GM18507 (cell line): ENCODE data around the gene HDAC3.
A peak's percentile ranks its signal among the peaks of the same experiment; 100 is the strongest.
"Not testable (repeated sequence)": the region's sequence is repeated elsewhere in the genome, so short reads cannot be mapped to it uniquely, and the experiment has no call there.

Experiments used
- DNase-seq: peaks from one replicate; pipeline ENCODE4 v3.0.0; 2011; ENCODE audit warnings: low read depth; ENCODE audit not compliant: insufficient read length; ENCODE audit errors: extremely low spot score
- FAIRE-seq: peaks from 2 replicates; lab custom pipeline; 2011; peaks lifted over from hg19 to GRCh38; lab: Jason Lieb, UNC

The HDAC3 gene

GRCh38 chr5:141609921-141610320 is 26.7 kb downstream of the HDAC3 start:
- not testable (repeated sequence) for DNase-seq, FAIRE-seq

GRCh38 chr5:141609044-141609443 is 27.6 kb downstream of the HDAC3 start:
- FAIRE-seq: no peak
- no peak for DNase-seq

DNA sequence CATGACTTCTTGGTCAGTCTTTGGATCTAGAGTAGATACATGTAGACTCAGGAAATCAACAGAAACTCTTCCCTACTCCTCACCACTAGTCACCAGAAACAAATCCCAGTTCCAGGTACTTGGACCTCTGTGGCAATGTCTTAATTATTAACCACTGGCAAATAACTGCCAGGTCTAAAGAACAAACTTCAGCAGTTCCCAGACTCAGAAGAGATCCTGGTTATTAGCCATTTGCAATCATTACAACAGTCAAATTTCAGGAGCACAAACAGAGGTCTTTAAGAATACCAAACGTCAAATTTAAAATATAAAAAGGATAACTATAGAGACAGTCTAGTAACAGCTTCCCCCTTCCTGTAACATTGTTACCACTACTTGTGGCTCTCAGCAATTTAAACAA is 28.1 kb downstream of the HDAC3 start:
- no peak for DNase-seq
- FAIRE-seq: no peak

- FAIRE-seq (no peak), DNase-seq (no peak)
These were observed 28.6 kb downstream of the HDAC3 start for GRCh38 chr5:141608046-141608445.

DNA sequence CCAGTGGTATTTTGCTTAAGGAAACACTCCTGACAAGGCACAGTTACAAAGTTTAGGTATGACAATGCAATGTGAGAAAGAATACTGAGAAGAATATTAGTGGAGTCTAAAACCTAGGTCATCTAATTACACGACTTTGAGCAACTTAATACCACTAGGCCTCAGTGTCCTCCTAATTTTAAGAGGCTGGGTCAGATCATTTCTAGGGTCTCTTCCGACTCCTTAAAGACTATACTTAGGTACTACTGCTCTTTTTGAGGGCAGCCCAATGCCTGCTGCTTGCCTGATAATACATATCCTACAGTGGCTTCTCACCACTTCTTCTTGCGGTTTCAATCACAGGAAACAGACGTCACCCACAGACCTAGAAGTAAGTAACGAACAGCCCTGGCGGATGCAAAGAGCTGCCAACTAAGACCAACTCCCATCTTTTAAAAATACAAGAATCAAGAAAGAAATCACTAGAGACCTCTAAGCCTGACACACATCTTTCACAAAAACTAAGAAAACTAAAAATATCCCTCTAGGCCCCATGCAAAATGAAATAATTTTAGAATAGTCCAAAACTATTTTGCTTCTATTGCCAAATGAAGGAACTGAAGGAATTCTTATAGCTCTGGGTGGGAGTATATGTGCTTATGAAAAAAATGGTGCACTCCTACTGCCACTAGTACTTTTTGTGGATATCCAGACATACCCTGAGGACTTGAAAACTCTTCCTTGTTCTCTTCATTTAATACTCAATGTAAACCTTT is 30.9 kb downstream of the HDAC3 start:
- FAIRE-seq (peak; percentile 95), DNase-seq (peak; percentile 48)

GRCh38 chr5:141603923-141604717 is 32.5 kb downstream of the HDAC3 start:
- peak; percentile 63 for FAIRE-seq
- DNase-seq: no peak

- FAIRE-seq: no peak
- DNase-seq: no peak
These were observed 34.0 kb downstream of the HDAC3 start for GRCh38 chr5:141602606-141603005.

DNA sequence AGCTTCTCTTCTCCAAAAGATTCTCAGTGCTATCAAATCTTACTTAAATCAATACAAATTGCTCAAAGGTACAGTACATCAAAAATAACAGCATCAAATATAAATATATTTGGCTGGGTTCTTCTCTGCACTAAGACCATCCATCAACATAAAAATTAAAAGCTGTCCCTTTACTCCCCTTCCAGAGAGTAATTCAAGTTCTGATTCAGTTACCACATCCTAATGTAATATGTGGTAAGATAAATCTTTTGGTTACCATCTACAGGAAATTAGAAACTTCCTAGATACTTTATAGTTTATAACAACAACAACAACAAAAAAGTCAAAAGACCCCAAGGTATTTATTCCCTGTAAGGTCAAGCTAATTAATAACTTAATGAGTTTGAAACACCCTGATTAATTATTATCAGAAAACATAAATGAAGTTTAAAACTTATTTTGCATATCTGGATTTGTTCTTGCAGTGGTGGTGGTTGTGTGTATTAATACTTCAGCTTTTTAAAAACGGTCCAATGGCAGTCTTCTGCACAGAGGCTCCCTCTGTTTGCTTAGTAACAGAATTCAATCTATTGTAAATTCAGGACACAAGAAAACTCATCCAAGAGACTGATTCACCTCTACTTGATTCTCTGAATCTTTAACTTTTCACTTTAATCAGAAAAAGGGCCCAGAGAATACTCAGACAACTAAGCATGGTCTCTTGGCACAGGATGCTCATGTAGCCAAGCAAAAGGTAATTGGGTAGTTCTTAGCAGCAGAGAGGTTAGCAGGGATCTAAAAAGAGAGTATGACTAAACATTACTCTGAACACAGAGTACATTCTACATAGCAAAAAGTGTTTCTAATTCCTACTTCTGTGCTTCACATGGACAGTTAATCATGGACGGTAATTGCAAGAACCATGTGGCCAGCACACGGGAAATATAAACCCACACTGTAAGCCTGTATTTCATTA is 38.0 kb downstream of the HDAC3 start:
- FAIRE-seq (no peak), DNase-seq (no peak)

DNA sequence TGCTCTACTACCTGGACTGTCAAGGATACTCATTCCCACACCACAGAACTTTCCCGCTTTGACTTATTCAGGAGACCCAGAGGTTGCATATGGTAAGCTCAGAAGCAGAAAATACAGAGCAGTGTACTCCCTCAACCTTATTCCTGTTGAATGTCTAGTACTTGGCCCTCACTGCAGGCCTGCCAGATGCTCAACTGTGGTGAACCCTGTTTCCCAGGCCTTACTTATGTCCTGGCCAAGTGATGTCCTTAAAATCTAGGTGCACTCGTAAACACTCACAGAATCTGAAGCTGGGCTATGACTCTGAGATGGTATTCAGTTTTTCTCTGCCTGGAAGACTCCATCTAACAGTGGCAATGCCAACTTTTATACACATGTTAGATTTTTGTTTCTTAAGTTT is 38.8 kb downstream of the HDAC3 start:
- no peak for FAIRE-seq

GRCh38 chr5:141597394-141597793 is 39.3 kb downstream of the HDAC3 start:
- no peak for DNase-seq
- FAIRE-seq: peak; percentile 29

More for the DNA sequence above, 38.8 kb downstream of the HDAC3 start:
- no peak for DNase-seq

DNA sequence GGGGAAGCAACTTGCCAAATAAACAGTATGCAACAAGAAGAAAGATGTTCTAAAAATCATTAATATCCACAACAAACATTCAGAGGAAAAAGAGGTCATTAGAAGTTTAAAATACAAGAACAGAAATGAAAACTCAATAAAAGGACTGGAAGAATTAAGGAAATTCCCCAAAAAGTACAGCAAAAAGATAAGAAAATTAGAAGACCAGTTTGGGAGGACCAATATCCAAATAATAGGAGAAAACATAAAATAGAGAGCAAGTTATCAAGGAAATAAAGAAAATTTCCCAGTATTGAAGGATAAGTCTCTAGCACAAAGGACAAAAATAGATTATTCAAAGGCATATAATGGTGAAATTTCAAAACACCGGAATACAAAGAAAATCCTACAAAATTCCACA is 39.8 kb downstream of the HDAC3 start:
- no peak for DNase-seq
- no peak for FAIRE-seq

DNA sequence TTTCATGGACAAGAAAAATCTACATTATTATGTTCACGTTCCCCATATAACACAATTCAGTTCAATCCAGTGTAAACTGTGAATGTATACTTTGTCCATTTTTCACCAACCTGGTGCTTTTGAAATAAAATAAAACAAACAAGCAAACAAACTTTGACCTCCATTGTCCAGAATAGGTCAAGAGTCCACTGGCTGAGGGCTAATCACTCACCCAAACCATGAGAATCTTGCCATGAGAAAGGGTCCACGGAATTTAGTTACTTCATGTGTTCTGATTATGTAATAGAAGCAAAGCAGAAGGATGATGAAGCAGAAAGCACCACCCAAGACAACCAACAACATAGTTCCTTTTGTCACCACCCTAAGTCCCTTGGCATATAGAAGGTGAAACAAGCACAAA is 46.5 kb downstream of the HDAC3 start:
- FAIRE-seq (no peak), DNase-seq (no peak)

DNA sequence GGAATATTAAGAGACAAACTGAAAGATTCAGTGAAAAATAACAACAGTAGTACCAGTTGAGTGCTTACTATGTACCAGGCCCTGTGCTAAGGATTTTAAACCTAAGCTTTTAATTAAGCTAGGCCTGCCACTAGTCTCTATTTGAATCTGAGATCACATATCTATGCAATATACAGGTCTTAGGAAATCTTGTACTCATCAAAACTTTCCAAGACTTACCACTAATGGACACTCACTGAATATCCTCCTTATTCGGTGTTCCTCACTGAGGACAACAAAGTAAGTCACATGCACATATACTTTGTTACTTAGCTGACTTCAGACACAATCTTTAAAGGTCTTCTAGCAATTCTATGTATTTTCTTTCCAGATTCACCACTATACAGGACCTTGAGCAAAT is 50.4 kb downstream of the HDAC3 start:
- DNase-seq (no peak), FAIRE-seq (no peak)

- FAIRE-seq: no peak
- no peak for DNase-seq
These were observed 51.1 kb downstream of the HDAC3 start for GRCh38 chr5:141585594-141585993.

- no peak for DNase-seq
- FAIRE-seq: no peak
These were observed 62.5 kb downstream of the HDAC3 start for GRCh38 chr5:141574122-141574510.

GRCh38 chr5:141573489-141574121 is 63.0 kb downstream of the HDAC3 start:
- DNase-seq (no peak), FAIRE-seq (no peak)
